Heart left ventricle (tissue), 16 donors: ENCODE results near the gene TOP1. TPM values are rescaled to one million over a fixed set of nuclear protein-coding genes. Genes with fewer than 3 reads are reported as not detected.

Source experiments
- ATAC-seq, 4 donors: fragments of 200-7000 bp; cut with Tn5 transposase; one replicate each; pipeline ENCODE4 v1.9.1; 2020 to 2022; ENCODE audit warnings: moderate library complexity in 4 of 4, mild to moderate bottlenecking in 3 of 4, moderate number of reproducible peaks in 1 of 4
- DNase-seq, 5 donors: peaks; one replicate each; pipeline ENCODE4 v3.0.0-alpha.2; 2020
- H3K27ac ChIP-seq, 12 donors: fragments of 200-600 bp; sonication (generic) in 4 of 12; one replicate each; pipeline versions ENCODE4 v1.5.0 to v1.8.0; 2016 to 2022; ENCODE audit warnings: mild to moderate bottlenecking in 2 of 12
- H3K27me3 ChIP-seq, 9 donors: fragments of 200-600 bp; sonication (generic) in 2 of 9; one replicate each; pipeline versions ENCODE4 v1.5.1 to v1.8.0; 2016 to 2022; ENCODE audit warnings: mild to moderate bottlenecking in 3 of 9
- H3K36me3 ChIP-seq, 9 donors: fragments of 200-600 bp; sonication (generic) in 2 of 9; one replicate each; pipeline versions ENCODE4 v1.5.0 to v1.8.0; 2018 to 2022; ENCODE audit warnings: mild to moderate bottlenecking in 2 of 9
- H3K4me1 ChIP-seq, 12 donors: fragments of 200-600 bp; sonication (generic) in 4 of 12; one replicate each; pipeline versions ENCODE4 v1.5.0 to v1.8.0; 2016 to 2022; ENCODE audit warnings: mild to moderate bottlenecking in 3 of 12
- H3K4me3 ChIP-seq, 12 donors: fragments of 200-600 bp; sonication (generic) in 4 of 12; one replicate each; pipeline versions ENCODE4 v1.5.0 to v1.8.0; 2017 to 2022; ENCODE audit warnings: mild to moderate bottlenecking in 9 of 12, moderate library complexity in 4 of 12
- H3K9me3 ChIP-seq, 12 donors: fragments of 200-600 bp; sonication (generic) in 4 of 12; one replicate each; pipeline versions ENCODE4 v1.5.0 to v1.8.0; 2016 to 2022; ENCODE audit warnings: mild to moderate bottlenecking in 1 of 12
- CTCF ChIP-seq, 12 donors: fragments of 200-600 bp; sonication (generic) in 4 of 12; IDR thresholded peaks; one replicate each; pipeline versions ENCODE4 v1.5.0 to v1.8.0; 2018 to 2022; ENCODE audit warnings: antibody characterized with exemption in 12 of 12, mild to moderate bottlenecking in 5 of 12
- POLR2A ChIP-seq, 2 donors: fragments of 450-650 bp; IDR thresholded peaks; one replicate each; pipeline ENCODE4 v1.6.1; 2017; ENCODE audit warnings: antibody characterized with exemption in 2 of 2, mild to moderate bottlenecking in 2 of 2, moderate library complexity in 2 of 2
- WGBS, 4 donors: extraction: QIAGEN DNeasy Blood & Tissue Kit in 2 of 4; methylation state at CpG; one replicate each; pipeline versions ENCODE4 v1.1.5 to v1.1.7; 2013 to 2018; 5-methylcytosine and 5-hydroxymethylcytosine counted together
- intact Hi-C, 10 donors: fragments of 100-400 bp; cut with DNase I; formaldehyde crosslinking; loops; one replicate each; pipeline versions ENCODE4 v1.11.1 to v1.14.2; 2022
- polyA plus RNA-seq, 2 donors: library from polyadenylated mRNA; stranded (reverse); fragments of 200-250 nt; gene quantifications; one replicate each; pipeline ENCODE4 v1.2.3, GENCODE V29; 2013
- total RNA-seq, 9 donors: library from RNA; depleted of rRNA in 2 of 9; stranded (reverse); fragments of >200 nt in 2 of 9; fragmentation: NEBNext Ultra II Directional in 3 of 9; extraction: Animal tissue kit (Norgen Biotek cat#: 25700) in 3 of 9; gene quantifications; one replicate each; pipeline versions ENCODE4 v1.1.0 to v1.2.4, GENCODE V29; 2016 to 2023
- donor health status: ischemic (EF 13 %, LVEDD 7.1; RV severe dilation, severe dysfunction).
- donor health status: healthy with polysubstance abuse.
- donor health status: DM: no; HTN: yes; CAD: no.
- donor health status: DM: no; HTN: no; CAD: no.
- donor health status: ischemic (EF 25% LVEDD 6.9; RV normal size, moderate dysfunction).
- donor health status: ischemic (EF 25% LVEDD 5.7; RV mildly dilated, moderate dysfunction).
- donor health status: healthy.
- donor health status: DM: yes; HTN: yes; CAD: no.
- donor health status: ischemic (EF 35%, LVEDD 5.7; RV mildly dilated, moderate dysfunction).
- donor health status: nonischemic (EF 11% LVEDD 7.7; RV severe dilation, severe dysfunction).
- donor health status: DM: yes; HTN: yes; CAD: no.
- donor health status: PGD.
- donor health status: ischemic (EF 29% LVEDD 5.4; RV normal size, mild dysfunction).
- donor health status: nonischemic (EF 23%, LVEDD 6.1; RV moderate dilation, normal function).

Gene TOP1
- total and polyA plus RNA-seq, 11 donors, result 11.6 to 32.3 (median 21.4) TPM

DNA sequence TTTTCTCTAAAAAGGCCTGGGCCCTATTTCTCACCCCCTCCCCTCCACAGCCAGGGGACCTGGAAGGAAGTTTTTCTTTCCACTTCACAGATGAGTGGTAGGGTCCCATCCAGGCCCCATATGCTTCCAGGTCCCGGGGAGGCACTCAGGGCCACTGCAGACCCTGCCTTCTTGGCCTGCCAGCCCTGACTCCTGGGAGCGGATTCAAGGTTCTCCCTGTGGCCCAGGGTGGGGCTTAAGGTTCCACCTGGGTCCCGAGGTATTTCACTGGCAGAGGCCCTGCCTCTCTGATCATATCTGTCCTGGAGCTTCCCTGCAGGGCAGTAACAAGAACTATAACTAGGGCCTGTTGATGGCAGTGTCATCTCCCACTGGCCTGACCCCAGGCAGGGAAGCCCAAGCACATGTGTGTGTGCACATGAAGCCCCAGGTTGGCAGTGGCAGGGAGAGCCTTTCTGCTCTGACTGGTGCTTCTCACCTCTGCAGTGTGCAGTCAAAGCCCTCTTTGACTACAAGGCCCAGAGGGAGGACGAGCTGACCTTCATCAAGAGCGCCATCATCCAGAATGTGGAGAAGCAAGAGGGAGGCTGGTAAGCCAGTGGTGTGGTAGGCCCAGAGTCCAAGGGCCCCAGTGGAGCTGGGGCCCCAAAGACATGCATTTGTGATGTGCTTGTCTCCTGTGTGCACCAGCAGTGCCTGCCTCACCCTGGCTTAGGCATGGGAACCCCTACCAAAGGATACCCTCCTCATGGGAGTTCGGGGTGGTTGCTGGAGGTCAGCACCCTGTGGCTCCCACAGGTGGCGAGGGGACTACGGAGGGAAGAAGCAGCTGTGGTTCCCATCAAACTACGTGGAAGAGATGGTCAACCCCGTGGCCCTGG, 139.9 kb downstream of the TOP1 start:
- Histone ChIP-seq H3K27me3 (no peaks in the 10 kb centered on the region), H3K27ac (peak overlapping the region in 2 of 12 donors; percentile 1 to 10), H3K4me3 (no peak overlapping the region), H3K36me3 (peaks cover 4 to 100% (median 96%) of the 10 kb centered on the region in 9 donors), H3K9me3 (no peaks in the 10 kb centered on the region), H3K4me1 (peaks cover 6 to 24% (median 18%) of the 10 kb centered on the region in 12 donors)
- no peak for ATAC-seq
- 94 to 97% (median 95%) methylated on average over 10 of the region's 10 CpGs for WGBS, 4 donors
- intact Hi-C loops, result no loop called here
- peak in 3 of 5 donors; percentile 10 to 39 (median 20) for DNase-seq
- TF ChIP-seq POLR2A (IDR thresholded peaks at IDR 0.05) (no peak), CTCF (IDR thresholded peaks at IDR 0.05) (no peak)

DNA sequence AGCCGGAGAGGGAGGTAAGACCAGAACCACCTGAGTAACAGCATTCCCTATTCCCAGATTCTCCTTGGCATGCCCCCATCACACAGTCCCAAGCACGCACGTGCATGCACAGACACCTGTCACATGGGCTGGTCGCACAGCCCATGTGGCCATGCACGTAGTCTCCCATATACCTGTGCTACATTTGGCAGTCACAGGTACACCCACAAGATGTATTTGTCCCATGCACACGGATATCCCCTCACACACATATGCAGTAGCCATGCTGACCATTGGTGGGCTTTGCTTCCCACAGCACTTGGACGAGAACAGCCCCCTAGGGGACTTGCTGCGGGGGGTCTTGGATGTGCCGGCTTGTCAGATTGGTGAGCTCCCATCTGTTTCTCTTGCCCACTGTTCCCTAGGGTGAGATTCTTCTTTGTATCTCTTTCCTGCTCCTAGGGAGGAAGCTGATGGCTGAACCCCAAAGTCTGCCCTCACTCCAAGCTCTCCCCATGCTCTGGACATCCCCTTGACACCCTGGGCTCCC, 140.6 kb downstream of the TOP1 start:
- Histone ChIP-seq H3K36me3 (peaks cover 4 to 100% (median 96%) of the 10 kb centered on the region in 9 donors), H3K4me1 (peaks cover 6 to 31% (median 24%) of the 10 kb centered on the region in 12 donors), H3K27ac (no peak overlapping the region), H3K9me3 (no peaks in the 10 kb centered on the region), H3K27me3 (no peaks in the 10 kb centered on the region), H3K4me3 (no peak overlapping the region)
- intact Hi-C loops, result no loop called here
- 87 to 95% (median 92%) methylated on average over 8 to 9 of the region's 9 CpGs for WGBS, 4 donors
- TF ChIP-seq CTCF (IDR thresholded peaks at IDR 0.05) (no peak), POLR2A (IDR thresholded peaks at IDR 0.05) (no peak)
- peak in 2 of 5 donors; percentile 10 to 20 for DNase-seq
- no peak for ATAC-seq

DNA sequence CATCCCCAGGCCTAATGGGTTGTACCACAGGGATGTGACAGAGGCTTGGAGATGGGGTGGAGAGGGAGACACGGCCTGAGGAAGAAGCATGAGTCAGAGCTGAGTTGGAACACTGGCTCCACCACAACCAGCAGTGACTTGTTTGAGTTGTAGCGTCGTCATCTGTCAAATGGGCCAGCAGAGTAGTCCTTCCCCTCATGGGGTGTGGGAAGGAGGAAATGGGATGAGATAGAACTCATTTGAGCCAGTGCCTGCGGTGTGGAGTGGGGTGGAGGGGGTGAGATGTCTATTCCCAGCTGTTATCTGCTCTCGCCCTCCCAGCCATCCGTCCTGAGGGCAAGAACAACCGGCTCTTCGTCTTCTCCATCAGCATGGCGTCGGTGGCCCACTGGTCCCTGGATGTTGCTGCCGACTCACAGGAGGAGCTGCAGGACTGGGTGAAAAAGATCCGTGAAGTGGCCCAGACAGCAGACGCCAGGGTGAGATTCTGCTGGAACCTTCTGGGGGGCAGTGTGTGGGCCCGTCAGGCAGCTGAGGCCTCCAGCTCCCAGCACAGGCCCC, 141.2 kb downstream of the TOP1 start:
- no peaks in the 10 kb centered on the region for H3K27me3 ChIP-seq
- TF ChIP-seq CTCF (IDR thresholded peaks at IDR 0.05), result no peak
- TF ChIP-seq POLR2A (IDR thresholded peaks at IDR 0.05), result no peak
- intact Hi-C loops, result loop anchor here in 8 of 10 donors (5.0 to 10.0 kb wide), 7 partner anchors 33 to 245 kb away; partner anchors contain the start of genes PLCG1 (in 2 of the 8) and ZHX3 (in 2 of the 8)
- no peak overlapping the region for H3K4me3 ChIP-seq
- DNase-seq (peak in 3 of 5 donors; percentile 16 to 55 (median 29)), ATAC-seq (peak in 2 of 4 donors; percentile 1 to 11)
- WGBS, 4 donors, result 85 to 90% (median 87%) methylated on average over 14 of the region's 14 CpGs
- peaks cover 1 to 100% (median 96%) of the 10 kb centered on the region in 9 donors for H3K36me3 ChIP-seq
- H3K27ac ChIP-seq, result peak overlapping the region in 3 of 12 donors; percentile 12 to 78 (median 42)
- H3K9me3 ChIP-seq, result no peaks in the 10 kb centered on the region
- H3K4me1 ChIP-seq, result peaks cover 6 to 37% (median 30%) of the 10 kb centered on the region in 12 donors
